Endothelial cell of umbilical vein (primary cell): ENCODE measurements around the gene RNF175. TPM values are rescaled to one million over a fixed set of nuclear protein-coding genes. Genes with fewer than 3 reads are reported as not detected.

Experiments
- BruUV-seq: library from RNA; stranded (reverse); fragments of 400-500 nt; replicated peaks from 2 replicates; lab custom pipeline; 2021; lab: Mats Ljungman, UMichigan
- CTCF ChIA-PET: fragments of 300-600, 350-600 bp; sonication (Branson Sonifier 250); formaldehyde crosslinking; loops from one replicate; lab custom pipeline; 2021; ENCODE audit warnings: antibody characterized with exemption, inconsistent platforms; lab: Charles Lee
- POLR2A ChIA-PET: fragments of 300-600, 350-600 bp; sonication (Branson Sonifier 250); formaldehyde crosslinking; loops from one replicate; lab custom pipeline; 2021; ENCODE audit warnings: antibody characterized with exemption, inconsistent platforms; lab: Charles Lee
- DNase-seq: peaks from one replicate; pipeline ENCODE4 v3.0.0-alpha.2; 2011; ENCODE audit warnings: low read depth, low spot score
- FAIRE-seq: peaks from 2 replicates; lab custom pipeline; 2011; peaks lifted over from hg19 to GRCh38; lab: Jason Lieb, UNC
- H2AFZ ChIP-seq: 2 replicates; pipeline ENCODE4 v1.6.0; 2012; ENCODE audit warnings: low read depth, low read length, control low read depth, inconsistent platforms
- H3K27ac ChIP-seq: 2 replicates; pipeline ENCODE4 v1.5.1; 2011; ENCODE audit warnings: low read depth, mild to moderate bottlenecking, control low read depth, low read length, moderate library complexity; ENCODE audit not compliant: insufficient read depth
- H3K27me3 ChIP-seq, 2 experiments: 2 replicates each; pipeline versions ENCODE4 v1.6.0 to v1.6.1; 2011; ENCODE audit warnings: low read length in 2 of 2, mixed read lengths in 1 of 2; ENCODE audit not compliant: control insufficient read depth in 2 of 2, insufficient read depth in 2 of 2
- H3K36me3 ChIP-seq, 2 experiments: 2 replicates in 1 of 2; 3 replicates in 1 of 2; pipeline ENCODE4 v1.5.1; 2011; ENCODE audit warnings: low read length in 2 of 2, mild to moderate bottlenecking in 1 of 2, moderate library complexity in 1 of 2; ENCODE audit not compliant: control insufficient read depth in 2 of 2, insufficient read depth in 2 of 2; ENCODE audit errors: extremely low read depth in 1 of 2
- H3K4me1 ChIP-seq: 3 replicates; pipeline ENCODE4 v1.5.1; 2011; ENCODE audit warnings: mild to moderate bottlenecking, low read length; ENCODE audit not compliant: control insufficient read depth, insufficient read depth; ENCODE audit errors: extremely low read depth
- H3K4me2 ChIP-seq: 2 replicates; pipeline ENCODE4 v1.6.1; 2011; ENCODE audit warnings: low read length, control low read depth, mixed read lengths; ENCODE audit not compliant: insufficient read depth
- H3K4me3 ChIP-seq, 3 experiments: fragments of 200-600 bp in 1 of 3; sonication (generic), shearing (Covaris generic) in 1 of 3; replicated peaks in 1 of 3; 2 replicates each; pipeline ENCODE4 v1.5.1; 2011 to 2016; ENCODE audit warnings: control low read depth in 3 of 3, low read length in 3 of 3, mild to moderate bottlenecking in 2 of 3, inconsistent platforms in 1 of 3, low read depth in 1 of 3, moderate library complexity in 1 of 3; ENCODE audit not compliant: insufficient read depth in 1 of 3
- H3K79me2 ChIP-seq: 2 replicates; pipeline ENCODE4 v1.6.0; 2012; ENCODE audit warnings: low read length, inconsistent platforms; ENCODE audit not compliant: control insufficient read depth, insufficient read depth
- H3K9ac ChIP-seq: replicated peaks from 2 replicates; pipeline ENCODE3; 2011; ENCODE audit warnings: low read length, control low read depth; ENCODE audit not compliant: insufficient read depth; ENCODE audit errors: extremely low read depth
- H3K9me1 ChIP-seq: replicated peaks from 3 replicates; pipeline ENCODE4 v1.6.0; 2011; ENCODE audit warnings: mild to moderate bottlenecking, low read length; ENCODE audit not compliant: control insufficient read depth, insufficient read depth; ENCODE audit errors: extremely low read depth
- H3K9me3 ChIP-seq: replicated peaks from 2 replicates; pipeline ENCODE4 v1.5.1; 2012; ENCODE audit warnings: low read length, inconsistent platforms; ENCODE audit not compliant: control insufficient read depth, insufficient read depth
- H4K20me1 ChIP-seq: replicated peaks from 2 replicates; pipeline ENCODE3; 2011; ENCODE audit warnings: mild to moderate bottlenecking, low read length; ENCODE audit not compliant: control insufficient read depth, insufficient read depth; ENCODE audit errors: extremely low read depth
- CTCF ChIP-seq, 2 donors: IDR thresholded peaks; 1 replicate in 1 of 2; 2 replicates in 1 of 2; pipeline ENCODE4 v1.5.1; 2011; ENCODE audit warnings: low read length in 2 of 2, mild to moderate bottlenecking in 2 of 2, moderate library complexity in 2 of 2, control low read depth in 1 of 2, inconsistent platforms in 1 of 2, low read depth in 1 of 2; ENCODE audit not compliant: insufficient read depth in 1 of 2; ENCODE audit errors: extremely low read depth in 1 of 2
- EZH2 ChIP-seq: IDR thresholded peaks from 2 replicates; pipeline ENCODE4 v1.6.1; 2012; ENCODE audit warnings: borderline replicate concordance, low read depth, mild to moderate bottlenecking, moderate library complexity, low read length, inconsistent platforms; ENCODE audit not compliant: severe bottlenecking
- FOS ChIP-seq: IDR thresholded peaks from 2 replicates; pipeline ENCODE4 v1.6.1; 2011; ENCODE audit warnings: mild to moderate bottlenecking, low read length, moderate library complexity, borderline replicate concordance; ENCODE audit not compliant: insufficient read depth
- GATA2 ChIP-seq: IDR thresholded peaks from 2 replicates; pipeline ENCODE4 v1.7.0; 2011; ENCODE audit warnings: low read depth, mild to moderate bottlenecking, moderate library complexity, mixed read lengths, low read length; ENCODE audit not compliant: insufficient read length, insufficient read depth
- JUN ChIP-seq: IDR thresholded peaks from 2 replicates; pipeline ENCODE4 v1.6.1; 2011; ENCODE audit warnings: borderline replicate concordance, low read depth; ENCODE audit not compliant: insufficient read length, insufficient read depth
- MAX ChIP-seq: IDR thresholded peaks from 2 replicates; pipeline ENCODE4 v1.6.1; 2011; ENCODE audit not compliant: insufficient read depth, insufficient read length
- MYC ChIP-seq: IDR thresholded peaks from one replicate; pipeline ENCODE4 v1.6.1; 2011; ENCODE audit warnings: mild to moderate bottlenecking, low read depth, low read length
- POLR2A ChIP-seq: IDR thresholded peaks from 2 replicates; pipeline ENCODE4 v1.6.1; 2012; ENCODE audit warnings: low read depth, mild to moderate bottlenecking, control low read depth, low read length
- POLR2AphosphoS5 ChIP-seq: IDR thresholded peaks from 2 replicates; pipeline ENCODE4 v1.6.1; 2012; ENCODE audit warnings: low read depth, mild to moderate bottlenecking, control low read depth, low read length, moderate library complexity; ENCODE audit not compliant: insufficient read depth
- dilution Hi-C: fragments of 300-500 bp; cut with MboI; formaldehyde crosslinking; loops from one replicate; pipeline ENCODE4 v1.15.0; 2019; ENCODE audit warnings: low sequenced_read_pairs; ENCODE audit not compliant: extremely low pct_ligation_motif_present
- intact Hi-C: fragments of 100-400 bp; cut with micrococcal nuclease; formaldehyde crosslinking; loops from one replicate; pipeline ENCODE4 v1.10.0; 2022
- polyA plus RNA-seq, 4 experiments: library from polyadenylated mRNA; depleted of rRNA in 3 of 4; stranded (reverse) in 3 of 4; unstranded in 1 of 4; fragments of >200 nt; gene quantifications; 2 replicates each; pipeline versions ENCODE4 v1.2.1 to v1.2.3, GENCODE V29; 2011 to 2012; ENCODE audit warnings: missing spikeins in 1 of 4
- total RNA-seq: library from RNA; stranded (reverse); gene quantifications from 2 replicates; pipeline ENCODE4 v1.2.3, GENCODE V29; 2021

The RNF175 gene
- total and polyA plus RNA-seq, 2 donors (not counting 3 experiments of a cell fraction or from before 2014, with no cell fraction given), result not detected

- POLR2A ChIA-PET, result no interaction called here
- Histone ChIP-seq H3K4me2 (no peak overlapping the region), H3K27me3 (peaks cover 66 to 77% of the 10 kb centered on the region in 2 experiments), H3K9me1 (no peaks in the 10 kb centered on the region), H2AFZ (no peak overlapping the region), H3K27ac (no peak overlapping the region), H4K20me1 (no peaks in the 10 kb centered on the region), H3K9ac (no peak overlapping the region), H3K9me3 (no peaks in the 10 kb centered on the region), H3K79me2 (no peaks in the 10 kb centered on the region), H3K4me3 (no peak overlapping the region), H3K36me3 (no peaks in the 10 kb centered on the region), H3K4me1 (peaks cover 12% of the 10 kb centered on the region)
- intact Hi-C loops (loop anchor here (5.0 kb wide), 1 partner anchor 829 kb away; no protein-coding TSS in a partner anchor), dilution Hi-C loops (no loop called here)
- BruUV-seq, result no TSS peak
- TF ChIP-seq POLR2AphosphoS5 (no peak), POLR2A (no peak), EZH2 (no peak), FOS (no peak), CTCF (IDR thresholded peaks at IDR 0.05; ENCODE audit: extremely low read depth in 1 of 2, insufficient read depth in 1 of 2, low read depth in 1 of 2, low read length in 2 of 2) (no peak), MAX (no peak), GATA2 (no peak), MYC (no peak), JUN (no peak)
- CTCF ChIA-PET, result interaction anchor here (0.6 kb wide), 1 partner anchor 531 kb away, joined by 3 read pairs; no protein-coding TSS in a partner anchor
- DNase-seq, result no peak
- no peak for FAIRE-seq
Observed at GRCh38 chr4:153788051-153788412, 28.2 kb upstream of the RNF175 start.
